PC-3 (cell line): ENCODE measurements around the gene AWAT2.
"Not testable (repeated sequence)": the region's sequence is repeated elsewhere in the genome, so short reads cannot be mapped to it uniquely, and the experiment has no call there.

Experiments
- CTCF ChIP-seq: fragments of 300-600 bp; sonication (generic); conservative IDR thresholded peaks from 2 replicates; pipeline ENCODE4 v1.5.1; 2017; ENCODE audit warnings: antibody characterized with exemption, low read depth, mild to moderate bottlenecking, low read length
- EZH2 ChIP-seq: fragments of 300-600 bp; sonication (generic); IDR thresholded peaks from one replicate; pipeline ENCODE4 v1.6.1; 2017; ENCODE audit warnings: antibody characterized with exemption, mild to moderate bottlenecking, low read length; ENCODE audit not compliant: unreplicated experiment

- TF ChIP-seq EZH2, CTCF: not testable (repeated sequence)
Observed at GRCh38 chrX:69998299-69998698, 51.4 kb downstream of the AWAT2 start.
